Measurements from ENCODE around the gene OR9A4. TPM values are rescaled to one million over a fixed set of nuclear protein-coding genes. Genes with fewer than 3 reads are reported as not detected.

OR9A4 gene
- total RNA-seq, 1 experiment from 2014 or later, result not detected

- no peak for TF ChIP-seq ZNF274 (IDR thresholded peaks at IDR 0.05; ENCODE audit: low read depth, low read length)
- no peak for TF ChIP-seq SP1 (IDR thresholded peaks at IDR 0.05; ENCODE audit: low read depth)
- no peak for TF ChIP-seq ELF1 (IDR thresholded peaks at IDR 0.05; ENCODE audit: borderline replicate concordance, low read depth)
- TF ChIP-seq CTCF (IDR thresholded peaks at IDR 0.05 in 2 of 3, conservative IDR thresholded peaks at IDR 0.05 in 1 of 3; ENCODE audit: borderline replicate concordance in 1 of 3, insufficient read depth in 1 of 3, low read depth in 2 of 3, low read length in 2 of 3), result no peak
- TF ChIP-seq CBX3 (IDR thresholded peaks at IDR 0.05; ENCODE audit: low read depth), result no peak
- no peak for TF ChIP-seq CEBPB (IDR thresholded peaks at IDR 0.05; ENCODE audit: low read depth)
Measured at GRCh38 chr7:141949911-141950310, 33.7 kb downstream of the OR9A4 start (continued).

- Histone ChIP-seq H3K4me2 (ENCODE audit: low read length) (no peak overlapping the region), H3K79me2 (ENCODE audit: insufficient read depth, low read length) (no peaks in the 10 kb centered on the region), H3K9ac (ENCODE audit: low read length) (no peak overlapping the region), H3K27ac (ENCODE audit: low read depth, low read length) (no peak overlapping the region), H2AFZ (ENCODE audit: low read depth, low read length, poor library complexity, severe bottlenecking) (no peak overlapping the region), H3K9me2 (ENCODE audit: insufficient read depth) (no peaks in the 10 kb centered on the region), H3K4me1 (ENCODE audit: control insufficient read depth in 1 of 2, insufficient read depth in 2 of 2, low read length in 2 of 2) (no peaks in the 10 kb centered on the region), H3K27me3 (ENCODE audit: insufficient read depth, low read length) (no peaks in the 10 kb centered on the region), H3K9me3 (ENCODE audit: control insufficient read depth in 1 of 2, insufficient read depth in 1 of 2, low read depth in 1 of 2, low read length in 2 of 2) (no peaks in the 10 kb centered on the region), H3K4me3 (replicated peaks in 1 of 2; ENCODE audit: low read depth in 1 of 2, low read length in 2 of 2) (no peak overlapping the region), H4K20me1 (ENCODE audit: insufficient read depth) (no peaks in the 10 kb centered on the region), H3K36me3 (ENCODE audit: control insufficient read depth in 1 of 2, insufficient read depth in 2 of 2, low read length in 2 of 2) (no peaks in the 10 kb centered on the region)
- TF ChIP-seq SIN3A (IDR thresholded peaks at IDR 0.05; ENCODE audit: low read depth) (no peak), CBX3 (IDR thresholded peaks at IDR 0.05; ENCODE audit: low read depth) (no peak), ZNF274 (IDR thresholded peaks at IDR 0.05; ENCODE audit: low read depth, low read length) (no peak), ATF3 (IDR thresholded peaks at IDR 0.05) (no peak), YY1 (IDR thresholded peaks at IDR 0.05; ENCODE audit: extremely low read depth, insufficient replicate concordance, low read depth, low read length) (no peak), RAD21 (IDR thresholded peaks at IDR 0.05; ENCODE audit: low read depth) (no peak), ZBTB33 (IDR thresholded peaks at IDR 0.05; ENCODE audit: extremely low read depth, insufficient replicate concordance, low read length) (no peak), REST (IDR thresholded peaks at IDR 0.05; ENCODE audit: low read depth) (no peak), EZH2phosphoT487 (IDR thresholded peaks at IDR 0.05; ENCODE audit: borderline replicate concordance) (no peak), ELF1 (IDR thresholded peaks at IDR 0.05; ENCODE audit: borderline replicate concordance, low read depth) (no peak), FOSL1 (IDR thresholded peaks at IDR 0.05; ENCODE audit: low read depth) (no peak)
- ATAC-seq, result no peak
- CTCF ChIA-PET, result no interaction called here
- RAD21 ChIA-PET (ENCODE audit: low non-redundant PET in 1 of 2, low total read pairs in 2 of 2, uncharacterized antibody in 2 of 2, unreplicated experiment in 2 of 2), result no interaction called here
- DNase-seq (ENCODE audit: low read depth, low spot score), result no peak
- intact Hi-C loops (cut with micrococcal nuclease), result no loop called here
- POLR2A ChIA-PET, result no interaction called here
- no TSS peak for BruUV-seq (replicated peaks)
Measured at GRCh38 chr7:141950806-141951205, 34.6 kb downstream of the OR9A4 start.
